Measurements from ENCODE around the gene COL9A3.

COL9A3 gene

GRCh38 chr20:62824476-62825332, 7.9 kb downstream of the COL9A3 start:
- DNase-seq, result peak in 1 of 2 donors; percentile 42

- DNase-seq, result no peak
These were observed 8.6 kb downstream of the COL9A3 start for GRCh38 chr20:62825333-62825985.

GRCh38 chr20:62825986-62826645, 9.3 kb downstream of the COL9A3 start:
- no peak for DNase-seq

- DNase-seq, result no peak
These were observed 9.9 kb downstream of the COL9A3 start for GRCh38 chr20:62826646-62827310.

GRCh38 chr20:62827311-62828038, 10.6 kb downstream of the COL9A3 start:
- no peak for DNase-seq

- no peak for DNase-seq
These were observed 11.2 kb downstream of the COL9A3 start for GRCh38 chr20:62828051-62828450.

GRCh38 chr20:62828511-62829230, 11.8 kb downstream of the COL9A3 start:
- DNase-seq, result no peak

- DNase-seq, result no peak
These were observed 12.7 kb downstream of the COL9A3 start for GRCh38 chr20:62829231-62830230.

- no peak for DNase-seq
These were observed 13.4 kb downstream of the COL9A3 start for GRCh38 chr20:62830251-62830650.

GRCh38 chr20:62830821-62831220, 14.0 kb downstream of the COL9A3 start:
- no peak for DNase-seq

GRCh38 chr20:62831361-62831788, 14.5 kb downstream of the COL9A3 start:
- DNase-seq, result no peak

GRCh38 chr20:62831854-62832211, 15.0 kb downstream of the COL9A3 start:
- DNase-seq, result no peak

- DNase-seq, result no peak
These were observed 15.5 kb downstream of the COL9A3 start for GRCh38 chr20:62832212-62832922.

- DNase-seq, result no peak
These were observed 16.1 kb downstream of the COL9A3 start for GRCh38 chr20:62832951-62833391.

- DNase-seq, result no peak
These were observed 18.3 kb downstream of the COL9A3 start for GRCh38 chr20:62834967-62835730.

- DNase-seq, result no peak
These were observed 19.3 kb downstream of the COL9A3 start for GRCh38 chr20:62835931-62836861.

GRCh38 chr20:62836967-62837490, 20.2 kb downstream of the COL9A3 start:
- DNase-seq, result no peak

- no peak for DNase-seq
These were observed 20.9 kb downstream of the COL9A3 start for GRCh38 chr20:62837790-62838127.

All from stimulated activated CD4-positive, alpha-beta T cell treated with anti-CD3 and anti-CD28 coated beads, Interleukin-2, amount 100 ng/mL, for 48 hours (primary cell).